Body of pancreas (tissue), 4 donors: ENCODE results near the gene DNAJC11. TPM values are rescaled to one million over a fixed set of nuclear protein-coding genes. Genes with fewer than 3 reads are reported as not detected.

Source experiments
- ATAC-seq: fragments of 150-250 bp; one replicate; pipeline ENCODE4 v1.9.1; 2016
- DNase-seq, 4 donors: peaks; one replicate each; pipeline ENCODE4 v3.0.0-alpha.2; 2019
- H3K27ac ChIP-seq, 4 donors: fragments of 200-600 bp; sonication (generic); 1 replicate in 3 of 4; 2 replicates in 1 of 4; pipeline versions ENCODE4 v1.5.1 to v1.6.1; 2016 to 2019; ENCODE audit warnings: mild to moderate bottlenecking in 1 of 4, mixed read lengths in 1 of 4, moderate library complexity in 1 of 4
- H3K27me3 ChIP-seq, 2 donors: fragments of 200-600 bp; sonication (generic); one replicate each; pipeline ENCODE4 v1.6.0; 2016; ENCODE audit warnings: mild to moderate bottlenecking in 1 of 2
- H3K36me3 ChIP-seq, 2 donors: fragments of 200-600 bp; sonication (generic); replicated peaks in 1 of 2; 2 replicates each; pipeline ENCODE4 v1.5.1; 2016; ENCODE audit warnings: low read depth in 2 of 2; ENCODE audit not compliant: insufficient read depth in 1 of 2
- H3K4me1 ChIP-seq: fragments of 200-600 bp; sonication (generic); one replicate; pipeline ENCODE4 v1.6.0; 2016
- H3K4me3 ChIP-seq, 2 donors: fragments of 200-600 bp; sonication (generic); 1 replicate in 1 of 2; 2 replicates in 1 of 2; pipeline ENCODE4 v1.5.1; 2016 to 2019
- H3K9me3 ChIP-seq, 3 donors: fragments of 200-600 bp; sonication (generic); 1 replicate in 2 of 3; 2 replicates in 1 of 3; pipeline ENCODE4 v1.5.1; 2016
- POLR2A ChIP-seq, 3 donors: fragments of 450-650 bp; IDR thresholded peaks; one replicate each; pipeline ENCODE4 v1.6.1; 2016; ENCODE audit warnings: antibody characterized with exemption in 3 of 3, mild to moderate bottlenecking in 2 of 3
- WGBS, 2 donors: methylation state at CpG; one replicate each; pipeline ENCODE4 v1.1.5; 2017; 5-methylcytosine and 5-hydroxymethylcytosine counted together
- intact Hi-C: fragments of 100-400 bp; cut with DNase I; formaldehyde crosslinking; loops from one replicate; pipeline ENCODE4 v1.15.1; 2023
- total RNA-seq, 2 donors: library from RNA; depleted of rRNA; stranded (reverse); fragments of >200 nt; gene quantifications; one replicate each; pipeline ENCODE4 v1.1.0, GENCODE V29; 2016
- TF ChIP-seq, protein P1 (sequence below), 7 experiments: fragments of 450-650 bp in 4 of 7; fragments of 200-600 bp in 3 of 7; sonication (generic) in 3 of 7; IDR thresholded peaks; one replicate each; pipeline ENCODE4 v1.5.1; 2016 to 2019; ENCODE audit warnings: antibody characterized with exemption in 7 of 7

The DNAJC11 gene
- total RNA-seq, 2 donors from 2014 or later, result 16.1 to 88.3 TPM

DNA sequence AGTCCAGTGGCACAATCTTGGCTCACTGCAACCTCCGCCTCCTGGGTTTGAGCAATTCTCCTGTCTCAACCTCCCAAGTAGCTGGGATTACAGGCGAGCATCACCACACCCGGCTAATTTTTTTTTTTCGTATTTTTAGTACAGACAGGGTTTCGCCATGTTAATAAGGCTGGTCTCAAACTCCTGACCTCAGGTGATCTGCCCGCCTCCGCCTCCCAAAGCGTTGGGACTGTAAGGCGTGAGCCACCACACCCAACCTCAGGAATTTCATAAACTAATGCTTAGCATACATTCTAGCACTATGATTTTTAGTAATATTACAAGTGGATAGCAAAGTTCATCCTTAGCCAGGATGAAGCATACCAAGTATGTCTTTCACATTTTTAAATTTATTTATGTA lies 8.7 kb downstream of the DNAJC11 start:
- DNase-seq, result no peak
- no peaks in the 10 kb centered on the region for H3K4me1 ChIP-seq
- WGBS, 2 donors, result 86 to 91% methylated on average over 9 of the region's 9 CpGs
- no peaks in the 10 kb centered on the region for H3K9me3 ChIP-seq
- TF ChIP-seq POLR2A (IDR thresholded peaks at IDR 0.05), result no peak
- TF ChIP-seq, protein P1, sequence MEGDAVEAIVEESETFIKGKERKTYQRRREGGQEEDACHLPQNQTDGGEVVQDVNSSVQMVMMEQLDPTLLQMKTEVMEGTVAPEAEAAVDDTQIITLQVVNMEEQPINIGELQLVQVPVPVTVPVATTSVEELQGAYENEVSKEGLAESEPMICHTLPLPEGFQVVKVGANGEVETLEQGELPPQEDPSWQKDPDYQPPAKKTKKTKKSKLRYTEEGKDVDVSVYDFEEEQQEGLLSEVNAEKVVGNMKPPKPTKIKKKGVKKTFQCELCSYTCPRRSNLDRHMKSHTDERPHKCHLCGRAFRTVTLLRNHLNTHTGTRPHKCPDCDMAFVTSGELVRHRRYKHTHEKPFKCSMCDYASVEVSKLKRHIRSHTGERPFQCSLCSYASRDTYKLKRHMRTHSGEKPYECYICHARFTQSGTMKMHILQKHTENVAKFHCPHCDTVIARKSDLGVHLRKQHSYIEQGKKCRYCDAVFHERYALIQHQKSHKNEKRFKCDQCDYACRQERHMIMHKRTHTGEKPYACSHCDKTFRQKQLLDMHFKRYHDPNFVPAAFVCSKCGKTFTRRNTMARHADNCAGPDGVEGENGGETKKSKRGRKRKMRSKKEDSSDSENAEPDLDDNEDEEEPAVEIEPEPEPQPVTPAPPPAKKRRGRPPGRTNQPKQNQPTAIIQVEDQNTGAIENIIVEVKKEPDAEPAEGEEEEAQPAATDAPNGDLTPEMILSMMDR (IDR thresholded peaks at IDR 0.05), result no peak
- no peak for ATAC-seq
- H3K4me3 ChIP-seq, result no peak overlapping the region
- H3K27me3 ChIP-seq, result no peaks in the 10 kb centered on the region
- no peak overlapping the region for H3K27ac ChIP-seq
- H3K36me3 ChIP-seq, result no peaks in the 10 kb centered on the region
- intact Hi-C loops, result no loop called here

GRCh38 chr1:6691507-6691906 lies 10.1 kb downstream of the DNAJC11 start:
- Histone ChIP-seq H3K27me3 (no peaks in the 10 kb centered on the region), H3K36me3 (no peaks in the 10 kb centered on the region), H3K9me3 (no peaks in the 10 kb centered on the region), H3K27ac (no peak overlapping the region), H3K4me3 (no peak overlapping the region), H3K4me1 (no peaks in the 10 kb centered on the region)
- ATAC-seq (no peak), DNase-seq (no peak)
- intact Hi-C loops, result no loop called here
- TF ChIP-seq POLR2A (IDR thresholded peaks at IDR 0.05), result no peak
- TF ChIP-seq, protein P1 (IDR thresholded peaks at IDR 0.05), result no peak
- WGBS, 2 donors, result 74 to 75% methylated on average over 4 of the region's 4 CpGs

DNA sequence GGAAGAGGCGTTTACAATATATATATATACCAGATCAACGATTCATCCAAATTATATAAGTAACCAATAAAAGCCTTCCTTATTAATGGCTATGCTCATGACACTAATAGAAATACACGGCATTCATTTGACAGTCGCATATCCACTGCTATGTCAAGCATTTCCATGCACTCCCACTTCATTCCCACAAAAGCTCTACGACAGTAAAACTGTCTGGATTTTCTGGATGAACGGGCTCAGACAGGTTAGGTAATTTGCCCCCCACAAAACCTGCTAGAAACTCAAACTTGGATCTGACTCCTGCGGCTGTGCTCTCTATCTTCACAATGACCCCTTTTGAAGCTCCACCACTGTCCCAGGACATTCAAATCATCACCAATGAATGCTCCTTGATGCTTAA lies 11.4 kb downstream of the DNAJC11 start:
- no peak for DNase-seq
- WGBS, 2 donors, result 89 to 97% methylated on average over 7 of the region's 7 CpGs

GRCh38 chr1:6688757-6689156 lies 12.9 kb downstream of the DNAJC11 start:
- no peaks in the 10 kb centered on the region for H3K4me1 ChIP-seq
- no peak overlapping the region for H3K27ac ChIP-seq
- TF ChIP-seq, protein P1 (IDR thresholded peaks at IDR 0.05), result no peak
- TF ChIP-seq POLR2A (IDR thresholded peaks at IDR 0.05), result no peak
- no peak overlapping the region for H3K4me3 ChIP-seq
- no peaks in the 10 kb centered on the region for H3K36me3 ChIP-seq
- H3K27me3 ChIP-seq, result no peaks in the 10 kb centered on the region
- WGBS, 2 donors, result 87 to 94% methylated on average over 5 of the region's 5 CpGs
- DNase-seq (no peak), ATAC-seq (no peak)
- H3K9me3 ChIP-seq, result no peaks in the 10 kb centered on the region
- intact Hi-C loops, result no loop called here

More for the DNA sequence above, 11.4 kb downstream of the DNAJC11 start:
- intact Hi-C loops, result no loop called here
- no peak for TF ChIP-seq POLR2A (IDR thresholded peaks at IDR 0.05)
- TF ChIP-seq, protein P1 (IDR thresholded peaks at IDR 0.05), result no peak
- H3K27ac ChIP-seq, result no peak overlapping the region
- H3K4me1 ChIP-seq, result no peaks in the 10 kb centered on the region
- H3K27me3 ChIP-seq, result no peaks in the 10 kb centered on the region
- H3K9me3 ChIP-seq, result no peaks in the 10 kb centered on the region
- no peak overlapping the region for H3K4me3 ChIP-seq
- ATAC-seq, result no peak
- no peaks in the 10 kb centered on the region for H3K36me3 ChIP-seq

GRCh38 chr1:6688001-6688400 lies 13.6 kb downstream of the DNAJC11 start:
- DNase-seq, result no peak
- H3K27ac ChIP-seq, result no peak overlapping the region
- TF ChIP-seq POLR2A (IDR thresholded peaks at IDR 0.05), result no peak
- TF ChIP-seq, protein P1 (IDR thresholded peaks at IDR 0.05), result no peak
- H3K36me3 ChIP-seq, result no peaks in the 10 kb centered on the region
- 71 to 77% methylated on average over 1 of the region's 1 CpG for WGBS, 2 donors
- H3K27me3 ChIP-seq, result no peaks in the 10 kb centered on the region
- H3K4me1 ChIP-seq, result no peaks in the 10 kb centered on the region
- ATAC-seq, result no peak
- no peaks in the 10 kb centered on the region for H3K9me3 ChIP-seq
- intact Hi-C loops, result no loop called here
- no peak overlapping the region for H3K4me3 ChIP-seq
